ENCODE results near the gene TMEM201. TPM values are rescaled to one million over a fixed set of nuclear protein-coding genes. Genes with fewer than 3 reads are reported as not detected.

TMEM201 gene
- total and polyA plus RNA-seq, 9 of the 15 experiments (the other 6 are each of a cell fraction or from before 2014, with no cell fraction given), result 0.42 to 51.3 (median 7.4) TPM

GRCh38 chr1:9539829-9540550, 48.7 kb upstream of the TMEM201 start (continued):
- 0 out of 2 replicates have a peak, but pooled peaks have one; percentile 21 for TF ChIP-seq ZNF592 (IDR thresholded peaks at IDR 0.05)
- TF ChIP-seq TFAP4 (CRISPR knock-in tag; IDR thresholded peaks at IDR 0.05; ENCODE audit: borderline replicate concordance), result peak; percentile 63
- peak; percentile 58 for TF ChIP-seq CTBP1 (IDR thresholded peaks at IDR 0.05; ENCODE audit: borderline replicate concordance)
- TF ChIP-seq ZBTB40 (IDR thresholded peaks at IDR 0.05), result peak; percentile 33; the same call in 1 of the 2 replicates
- no peak for TF ChIP-seq ZBTB40 (CRISPR knock-in tag; IDR thresholded peaks at IDR 0.05)
- peak; percentile 43; the same call in 1 of the 2 replicates for TF ChIP-seq LCOR (CRISPR knock-in tag; IDR thresholded peaks at IDR 0.05)

Data from K562 (cell line).